Mononuclear cell (primary cell): ENCODE results near the gene AIFM2. TPM values are rescaled to one million over a fixed set of nuclear protein-coding genes. Genes with fewer than 3 reads are reported as not detected.
"Not testable (repeated sequence)": the region's sequence is repeated elsewhere in the genome, so short reads cannot be mapped to it uniquely, and the experiment has no call there.

Experiments used
- H3K27me3 ChIP-seq: 2 replicates; pipeline ENCODE4 v1.6.0; 2011; ENCODE audit warnings: low read length, control low read depth; ENCODE audit not compliant: insufficient read depth
- H3K4me1 ChIP-seq: 2 replicates; pipeline ENCODE4 v1.5.1; 2011; ENCODE audit warnings: mild to moderate bottlenecking, low read length, control low read depth; ENCODE audit not compliant: insufficient read depth
- H3K4me3 ChIP-seq: 2 replicates; pipeline ENCODE4 v1.5.1; 2011; ENCODE audit warnings: mild to moderate bottlenecking, low read length, moderate library complexity
- H3K9me3 ChIP-seq: 2 replicates; pipeline ENCODE4 v1.5.1; 2011; ENCODE audit warnings: low read depth, mild to moderate bottlenecking, control low read depth, low read length
- total RNA-seq: library from RNA; depleted of rRNA; stranded (reverse); fragments of >200 nt; gene quantifications from one replicate; pipeline ENCODE4 v1.2.3, GENCODE V29; 2012

Gene AIFM2
- total RNA-seq, 1 donor, result 1.0 TPM

- Histone ChIP-seq H3K9me3 (no peaks in the 10 kb centered on the region), H3K27me3 (no peaks in the 10 kb centered on the region), H3K4me3 (no peak overlapping the region), H3K4me1 (peaks cover 16% of the 10 kb centered on the region)
Observed at GRCh38 chr10:70096705-70097420, 35.8 kb downstream of the AIFM2 start.

GRCh38 chr10:70096016-70096704 is 36.5 kb downstream of the AIFM2 start:
- no peaks in the 10 kb centered on the region for H3K9me3 ChIP-seq
- no peak overlapping the region for H3K4me3 ChIP-seq
- H3K4me1 ChIP-seq, result peaks cover 19% of the 10 kb centered on the region
- H3K27me3 ChIP-seq, result no peaks in the 10 kb centered on the region

- H3K4me3 ChIP-seq, result no peak overlapping the region
- H3K9me3 ChIP-seq, result no peaks in the 10 kb centered on the region
- peaks cover 19% of the 10 kb centered on the region for H3K4me1 ChIP-seq
- H3K27me3 ChIP-seq, result no peaks in the 10 kb centered on the region
Observed at GRCh38 chr10:70094250-70094649, 38.4 kb downstream of the AIFM2 start.

- Histone ChIP-seq H3K27me3 (no peaks in the 10 kb centered on the region), H3K4me1 (peaks cover 19% of the 10 kb centered on the region), H3K9me3 (no peaks in the 10 kb centered on the region), H3K4me3 (peak overlapping the region; percentile 27)
Observed at GRCh38 chr10:70093335-70093944, 39.2 kb downstream of the AIFM2 start.

- Histone ChIP-seq H3K9me3 (no peaks in the 10 kb centered on the region), H3K27me3 (no peaks in the 10 kb centered on the region), H3K4me1 (peaks cover 19% of the 10 kb centered on the region), H3K4me3 (peak overlapping the region; percentile 26)
Observed at GRCh38 chr10:70092389-70092718, 40.3 kb downstream of the AIFM2 start.

- Histone ChIP-seq H3K27me3 (no peaks in the 10 kb centered on the region), H3K4me1 (peaks cover 19% of the 10 kb centered on the region), H3K4me3 (no peak overlapping the region), H3K9me3 (no peaks in the 10 kb centered on the region)
Observed at GRCh38 chr10:70090951-70091350, 41.7 kb downstream of the AIFM2 start.

GRCh38 chr10:70090013-70090412 is 42.6 kb downstream of the AIFM2 start:
- H3K4me3 ChIP-seq, result no peak overlapping the region
- H3K27me3 ChIP-seq, result no peaks in the 10 kb centered on the region
- no peaks in the 10 kb centered on the region for H3K9me3 ChIP-seq
- peaks cover 19% of the 10 kb centered on the region for H3K4me1 ChIP-seq

GRCh38 chr10:70088308-70088698 is 44.3 kb downstream of the AIFM2 start:
- peaks cover 15% of the 10 kb centered on the region for H3K4me1 ChIP-seq
- H3K27me3 ChIP-seq, result no peaks in the 10 kb centered on the region

GRCh38 chr10:70087616-70088307 is 44.9 kb downstream of the AIFM2 start:
- H3K9me3 ChIP-seq, result no peaks in the 10 kb centered on the region
- no peak overlapping the region for H3K4me3 ChIP-seq
- H3K27me3 ChIP-seq, result no peaks in the 10 kb centered on the region
- H3K4me1 ChIP-seq, result peaks cover 9% of the 10 kb centered on the region

More at GRCh38 chr10:70088308-70088698, 44.3 kb downstream of the AIFM2 start:
- Histone ChIP-seq H3K4me3 (no peak overlapping the region), H3K9me3 (no peaks in the 10 kb centered on the region)

- Histone ChIP-seq H3K4me3 (no peak overlapping the region), H3K27me3 (no peaks in the 10 kb centered on the region), H3K4me1 (no peaks in the 10 kb centered on the region), H3K9me3 (no peaks in the 10 kb centered on the region)
Observed at GRCh38 chr10:70085975-70086613, 46.5 kb downstream of the AIFM2 start.

GRCh38 chr10:70084189-70084588 is 48.4 kb downstream of the AIFM2 start:
- H3K9me3 ChIP-seq, result no peaks in the 10 kb centered on the region
- no peak overlapping the region for H3K4me3 ChIP-seq
- no peaks in the 10 kb centered on the region for H3K4me1 ChIP-seq
- H3K27me3 ChIP-seq, result no peaks in the 10 kb centered on the region

GRCh38 chr10:70080789-70081188 is 51.8 kb downstream of the AIFM2 start:
- not testable (repeated sequence) for H3K27me3 ChIP-seq, H3K4me3 ChIP-seq, H3K4me1 ChIP-seq, H3K9me3 ChIP-seq

GRCh38 chr10:70078937-70079336 is 53.7 kb downstream of the AIFM2 start:
- Histone ChIP-seq H3K4me1 (no peaks in the 10 kb centered on the region), H3K27me3 (no peaks in the 10 kb centered on the region), H3K9me3 (no peaks in the 10 kb centered on the region), H3K4me3 (no peak overlapping the region)

- no peaks in the 10 kb centered on the region for H3K27me3 ChIP-seq
- no peak overlapping the region for H3K4me3 ChIP-seq
- no peaks in the 10 kb centered on the region for H3K4me1 ChIP-seq
- no peaks in the 10 kb centered on the region for H3K9me3 ChIP-seq
Observed at GRCh38 chr10:70078329-70078728, 54.3 kb downstream of the AIFM2 start.

GRCh38 chr10:70074971-70075370 is 57.7 kb downstream of the AIFM2 start:
- H3K4me3 ChIP-seq, result no peak overlapping the region
- no peaks in the 10 kb centered on the region for H3K27me3 ChIP-seq
- H3K9me3 ChIP-seq, result no peaks in the 10 kb centered on the region
- no peaks in the 10 kb centered on the region for H3K4me1 ChIP-seq
